GM21529 (cell line): Measurements from ENCODE around the gene GALNT14.
"Not testable (repeated sequence)": the region's sequence is repeated elsewhere in the genome, so short reads cannot be mapped to it uniquely, and the experiment has no call there.

Source experiments
- ATAC-seq: cut with Tn5 transposase; IDR thresholded peaks from one replicate; pipeline ENCODE4 v1.9.1; 2021; ENCODE audit not compliant: unreplicated experiment

GALNT14 gene

DNA sequence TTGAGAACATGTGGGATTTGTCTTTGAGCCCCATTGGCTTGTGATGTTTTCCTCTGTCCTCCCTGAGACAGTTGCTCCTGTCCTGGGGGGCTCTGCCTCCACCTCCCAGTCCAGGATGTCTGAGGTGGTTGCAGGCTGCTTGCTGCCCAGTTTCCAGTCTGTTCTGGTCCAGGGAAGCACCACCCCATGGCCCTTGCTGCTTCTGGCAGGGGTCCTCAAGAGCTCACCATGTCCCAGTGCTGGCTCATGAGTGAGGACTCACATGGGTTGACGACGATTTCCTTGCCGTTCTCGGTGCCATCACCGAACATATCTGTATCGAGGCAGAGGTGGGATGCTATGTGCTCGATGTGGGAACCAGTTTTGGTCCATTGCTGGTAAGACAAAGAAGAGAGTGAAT is 227.6 kb downstream of the GALNT14 start:
- ATAC-seq, result no peak

DNA sequence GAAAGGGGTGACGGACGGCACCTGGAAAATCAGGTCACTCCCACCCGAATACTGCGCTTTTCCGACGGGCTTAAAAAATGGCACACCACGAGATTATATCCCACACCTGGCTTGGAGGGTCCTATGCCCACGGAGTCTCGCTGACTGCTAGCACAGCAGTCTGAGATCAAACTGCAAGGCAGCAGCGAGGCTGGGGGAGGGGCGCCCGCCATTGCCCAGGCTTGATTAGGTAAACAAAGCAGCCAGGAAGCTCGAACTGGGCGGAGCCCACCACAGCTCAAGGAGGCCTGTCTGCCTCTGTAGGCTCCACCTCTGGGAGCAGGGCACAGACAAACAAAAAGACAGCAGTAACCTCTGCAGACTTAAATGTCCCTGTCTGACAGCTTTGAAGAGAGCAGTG is 233.8 kb downstream of the GALNT14 start:
- ATAC-seq, result not testable (repeated sequence)

DNA sequence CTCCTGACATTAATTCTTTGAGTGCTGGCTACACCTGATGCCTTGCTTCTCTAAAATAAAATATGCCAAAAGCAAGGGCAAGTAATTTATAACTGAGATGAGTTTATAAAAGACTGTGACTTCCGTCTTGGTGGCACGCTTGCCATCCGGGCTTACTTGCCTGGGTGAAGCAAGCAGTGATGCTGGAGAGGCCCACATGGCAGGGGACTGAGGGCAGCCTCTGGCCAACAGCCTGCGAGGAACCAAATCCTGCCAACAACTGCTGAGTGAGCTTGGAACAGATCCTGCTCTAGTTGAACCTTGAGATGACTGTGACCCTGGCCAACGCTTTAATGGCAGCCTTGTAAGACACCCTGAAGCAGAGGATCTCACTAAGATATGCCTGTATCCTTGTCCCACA is 234.9 kb downstream of the GALNT14 start:
- ATAC-seq, result no peak

DNA sequence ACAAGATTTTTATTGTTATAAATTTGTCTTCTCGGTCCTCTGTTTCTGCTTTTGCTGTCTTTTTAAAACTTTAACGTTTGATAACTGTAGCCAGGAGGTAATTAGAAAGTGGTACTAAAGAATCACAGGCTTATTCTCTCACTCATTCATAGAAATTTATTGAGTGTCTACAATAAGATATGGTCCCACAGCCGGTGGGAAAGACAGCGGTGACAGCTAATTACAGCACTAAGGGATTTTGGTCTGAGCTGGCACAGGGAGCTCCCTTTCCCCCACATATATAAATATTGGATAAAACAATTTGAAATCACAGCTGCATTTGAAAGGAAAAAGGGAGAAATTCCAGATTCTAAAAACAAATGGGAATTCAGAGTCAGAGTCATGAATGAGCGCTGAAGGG is 237.9 kb downstream of the GALNT14 start:
- no peak for ATAC-seq

DNA sequence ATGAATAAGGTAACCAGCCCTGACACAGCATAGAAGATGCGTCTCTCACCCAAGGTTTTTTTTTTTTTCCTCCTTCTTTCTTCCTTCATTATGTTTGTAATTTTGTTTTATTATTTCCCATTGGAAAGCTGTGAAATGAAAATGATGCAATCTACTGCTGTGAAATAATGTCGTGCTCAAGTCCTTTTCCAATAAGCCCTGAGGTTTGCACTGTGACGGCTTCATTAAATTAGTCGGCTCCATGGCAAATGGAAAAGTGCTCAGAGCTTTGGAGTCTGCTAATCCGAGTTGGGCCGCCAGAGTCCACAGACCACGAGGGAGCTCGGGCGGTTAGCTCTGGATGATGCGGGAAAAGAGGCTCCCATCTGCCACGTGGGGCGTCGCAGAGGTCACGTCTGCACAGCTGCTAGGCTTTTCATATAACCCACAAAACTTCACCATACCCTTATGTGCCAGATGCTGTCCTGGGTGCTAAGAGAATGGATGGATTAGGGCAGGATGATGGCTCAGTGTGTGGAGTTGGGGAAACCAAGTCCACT is 238.7 kb downstream of the GALNT14 start:
- ATAC-seq, result no peak

DNA sequence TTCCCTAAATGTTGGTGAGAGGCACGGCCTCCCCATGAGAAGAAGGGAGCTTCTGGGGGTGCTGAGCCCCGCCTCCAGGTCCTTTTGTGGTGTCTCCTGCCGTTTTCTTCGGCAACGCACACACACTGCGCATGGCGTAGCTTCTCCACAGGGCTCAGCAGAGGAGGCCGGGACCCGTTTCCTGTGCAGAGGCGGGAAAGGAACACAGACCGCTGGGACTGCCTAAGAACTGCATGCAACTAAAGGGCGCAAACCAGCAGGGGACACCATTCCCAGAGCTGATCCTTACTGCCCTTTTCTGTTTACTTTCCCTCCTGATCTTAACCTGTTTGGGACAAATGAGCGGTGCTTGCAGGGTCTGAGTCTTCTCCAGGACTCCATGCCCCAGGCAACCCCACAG is 240.7 kb downstream of the GALNT14 start:
- no peak for ATAC-seq

DNA sequence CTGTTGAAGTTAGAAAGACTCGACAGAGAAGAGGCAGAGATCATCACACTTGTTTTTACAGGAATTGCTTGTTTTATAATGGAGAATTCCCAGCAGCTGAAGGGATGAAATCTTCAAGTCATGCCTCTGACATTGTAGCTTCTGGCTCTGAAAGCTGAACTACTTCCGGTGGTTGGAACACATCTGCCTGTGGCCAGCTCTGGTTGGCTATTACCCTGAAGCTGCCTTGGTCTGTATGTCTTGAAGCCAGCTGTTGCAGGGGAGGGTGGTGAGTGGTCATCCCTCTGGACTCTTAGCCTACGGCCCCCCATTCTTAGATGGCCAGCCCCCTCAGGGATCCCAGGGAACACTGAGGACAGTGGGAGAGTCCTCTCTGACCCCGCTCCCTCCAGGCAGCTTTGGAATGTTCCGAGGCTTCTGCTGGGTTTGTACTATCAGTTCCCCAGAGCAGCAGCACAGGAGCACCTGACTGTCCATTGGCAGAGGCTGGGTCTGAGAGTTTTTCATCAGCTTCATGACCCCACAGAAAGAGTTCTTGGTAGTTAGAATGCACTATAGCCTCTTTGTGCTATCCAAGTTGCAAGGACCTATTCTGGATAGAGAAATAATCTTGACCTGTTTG is 243.6 kb downstream of the GALNT14 start:
- no peak for ATAC-seq

DNA sequence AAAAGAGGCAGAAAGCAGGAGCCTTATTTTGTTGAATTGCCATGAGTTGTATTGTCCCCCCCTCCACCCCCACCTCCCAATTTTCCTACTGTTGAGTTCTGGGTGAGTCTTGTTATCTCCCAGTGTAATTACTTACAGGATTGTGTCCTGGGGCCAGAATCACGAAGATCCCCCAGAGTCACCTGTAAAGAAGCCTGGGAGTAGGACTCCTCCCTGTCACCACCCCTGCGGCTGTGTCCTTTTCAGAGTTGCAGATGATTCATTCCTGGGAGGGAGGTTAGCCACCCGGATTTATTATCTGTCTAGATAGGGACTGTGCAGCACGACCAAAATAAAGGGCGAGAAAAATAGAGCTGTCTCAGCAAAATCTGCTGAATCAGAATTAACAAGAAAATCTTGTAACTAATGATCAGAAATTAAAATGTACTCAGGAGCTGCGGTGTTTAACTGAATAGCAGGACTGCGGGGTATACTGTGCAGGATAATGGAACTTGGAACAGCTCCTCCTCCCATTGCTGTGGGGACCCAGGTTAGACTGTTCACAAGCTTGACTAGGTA is 249.3 kb downstream of the GALNT14 start:
- no peak for ATAC-seq

DNA sequence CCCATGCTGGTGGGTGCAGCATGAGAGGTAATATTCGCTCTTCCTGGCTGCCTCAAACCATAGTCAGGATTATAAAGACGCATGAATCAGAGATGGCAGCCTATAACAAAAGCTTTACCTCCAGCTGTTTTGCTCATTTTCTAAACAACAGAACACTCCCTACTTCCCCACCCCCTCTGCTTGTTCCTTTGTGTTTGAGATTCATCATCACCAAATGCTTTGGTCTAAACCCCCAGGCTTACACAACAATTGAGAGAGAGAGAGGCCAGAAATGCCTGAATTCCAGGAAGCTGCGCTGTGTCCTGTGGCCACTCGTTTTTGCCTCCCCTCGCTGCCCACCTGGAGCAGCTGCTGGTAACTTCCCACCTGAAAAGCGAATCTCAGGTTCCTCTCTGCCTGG is 252.2 kb downstream of the GALNT14 start:
- ATAC-seq, result no peak

DNA sequence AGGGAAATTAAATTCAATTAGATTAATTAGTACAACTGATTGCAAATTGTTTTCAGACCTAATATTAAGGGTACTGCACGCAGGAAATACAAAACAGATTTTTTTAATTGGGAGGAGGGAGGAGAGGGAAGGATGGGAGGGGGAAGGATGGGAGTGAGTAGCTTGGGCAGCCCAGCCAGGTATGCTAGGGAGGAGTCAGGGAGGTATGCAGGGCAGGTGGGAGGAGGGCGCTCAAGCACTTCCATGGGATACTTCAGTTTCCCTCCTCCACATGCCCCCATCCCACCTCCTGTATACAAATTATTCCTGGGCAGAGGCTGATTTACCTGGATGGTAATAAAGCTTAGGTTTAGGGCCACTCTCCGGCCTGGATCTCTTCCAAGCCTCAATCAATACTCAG is 254.4 kb downstream of the GALNT14 start:
- no peak for ATAC-seq

DNA sequence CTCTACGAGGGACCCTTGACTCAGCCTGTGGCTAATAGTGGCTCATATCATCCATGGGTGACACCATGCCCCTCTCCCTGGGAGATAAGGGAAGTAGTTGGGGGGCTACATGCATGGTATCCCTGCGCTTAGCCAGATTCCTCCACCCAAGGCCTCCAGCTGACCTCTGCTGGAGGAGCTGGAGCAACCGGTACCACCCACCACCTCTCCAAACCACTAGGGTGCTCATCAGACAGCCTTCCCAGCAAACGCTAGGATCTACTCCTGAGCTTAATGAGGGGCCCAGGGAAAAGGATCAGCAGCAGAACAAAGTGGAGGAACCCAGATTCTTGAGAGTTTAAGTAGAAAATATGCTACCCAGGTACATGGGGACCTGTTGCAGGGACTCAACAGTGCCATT is 255.1 kb downstream of the GALNT14 start:
- no peak for ATAC-seq

DNA sequence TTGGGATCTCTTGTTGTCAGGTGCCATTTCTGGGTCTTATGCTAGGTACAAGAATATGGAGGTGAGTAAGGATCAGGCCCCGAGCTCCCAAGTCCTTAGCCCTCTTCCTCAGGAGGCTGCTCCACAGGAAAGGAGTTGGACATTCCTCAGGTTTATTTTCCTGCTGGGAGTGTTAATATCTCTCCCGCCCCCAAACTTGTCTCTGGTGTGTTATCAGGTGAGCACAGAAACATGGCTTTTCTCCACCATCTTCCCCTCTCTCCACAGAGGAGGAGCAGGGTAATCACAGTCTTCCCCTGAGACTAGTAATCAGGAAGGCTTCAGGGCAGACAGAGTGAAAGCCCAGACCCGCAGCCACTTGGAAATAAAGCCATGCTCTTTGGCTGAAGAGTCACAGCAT is 257.7 kb downstream of the GALNT14 start:
- ATAC-seq, result no peak

DNA sequence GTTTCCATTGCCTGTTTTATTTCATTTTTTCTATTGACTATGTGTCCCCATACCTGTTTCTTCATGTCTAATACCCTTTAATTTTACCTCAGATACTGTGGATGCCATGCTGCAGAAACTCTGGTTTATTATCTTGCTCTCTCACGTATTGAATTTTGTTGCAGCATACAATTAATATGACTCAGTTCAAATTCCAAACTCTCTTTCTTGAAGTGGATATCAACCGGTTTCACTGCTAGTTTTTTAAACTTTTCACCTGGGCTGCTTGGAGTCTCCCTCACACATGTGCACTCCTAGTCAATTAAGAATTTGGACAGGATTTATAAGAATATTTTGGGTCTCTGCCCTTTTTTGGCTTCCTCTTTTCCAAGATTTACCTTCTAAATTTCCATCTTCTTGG is 260.4 kb downstream of the GALNT14 start:
- ATAC-seq, result no peak

DNA sequence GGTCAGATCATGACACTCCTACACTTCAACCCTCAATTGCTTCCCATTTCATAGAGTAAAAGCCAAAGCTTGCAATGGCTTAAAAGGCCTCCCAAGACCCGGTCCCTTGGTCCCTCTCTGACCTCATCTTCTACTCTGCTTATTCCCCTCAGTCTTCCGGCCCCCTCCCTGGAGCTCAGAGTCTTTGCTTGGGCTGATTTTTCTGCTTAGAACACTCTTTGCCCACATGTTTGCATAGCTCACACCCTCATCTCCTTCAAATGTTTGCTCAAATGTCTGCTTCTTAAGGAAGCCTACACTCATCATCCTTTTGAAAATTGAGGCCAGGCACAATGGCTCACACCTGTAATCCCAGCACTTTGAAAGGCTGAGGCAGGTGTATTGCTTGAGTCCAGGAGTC is 265.4 kb downstream of the GALNT14 start:
- ATAC-seq, result no peak

DNA sequence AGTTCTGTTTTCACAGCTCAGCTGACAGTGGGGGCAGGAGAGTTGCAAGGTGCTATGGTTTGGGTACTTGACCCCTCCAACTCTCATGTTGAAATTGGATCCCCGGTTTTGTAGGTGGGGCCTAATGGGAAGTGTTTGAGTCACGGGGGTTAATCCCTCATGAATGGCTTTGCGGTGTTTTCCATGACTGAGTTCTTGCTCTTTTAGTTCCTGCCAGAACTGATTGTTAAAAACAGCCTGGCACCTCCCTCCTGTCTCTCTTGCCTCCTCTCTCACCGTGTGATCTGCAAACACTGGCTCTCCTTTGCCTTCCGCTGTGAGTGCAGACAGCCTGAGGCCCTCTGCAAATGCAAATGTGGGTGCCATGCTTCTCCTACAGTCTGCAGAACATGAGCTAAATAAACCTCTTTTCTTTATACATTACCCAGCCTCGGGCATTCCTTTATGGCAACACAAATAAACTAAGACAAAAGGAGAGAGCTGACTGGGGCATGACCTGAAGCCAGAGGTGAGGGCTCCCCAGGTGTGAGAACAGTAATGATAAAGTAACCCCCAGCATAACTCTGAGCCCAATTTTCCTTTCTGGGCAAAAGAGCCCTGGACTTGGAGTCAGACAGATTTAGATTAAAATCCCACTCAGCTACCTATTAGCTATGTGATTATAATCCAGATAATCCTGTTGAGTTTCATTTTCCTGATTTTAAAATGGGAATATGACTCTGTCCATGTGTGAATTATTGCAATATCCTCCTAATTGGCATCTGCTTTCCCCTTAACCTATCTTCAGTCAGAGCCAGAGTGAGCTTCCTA is 266.1 kb downstream of the GALNT14 start:
- ATAC-seq, result no peak

DNA sequence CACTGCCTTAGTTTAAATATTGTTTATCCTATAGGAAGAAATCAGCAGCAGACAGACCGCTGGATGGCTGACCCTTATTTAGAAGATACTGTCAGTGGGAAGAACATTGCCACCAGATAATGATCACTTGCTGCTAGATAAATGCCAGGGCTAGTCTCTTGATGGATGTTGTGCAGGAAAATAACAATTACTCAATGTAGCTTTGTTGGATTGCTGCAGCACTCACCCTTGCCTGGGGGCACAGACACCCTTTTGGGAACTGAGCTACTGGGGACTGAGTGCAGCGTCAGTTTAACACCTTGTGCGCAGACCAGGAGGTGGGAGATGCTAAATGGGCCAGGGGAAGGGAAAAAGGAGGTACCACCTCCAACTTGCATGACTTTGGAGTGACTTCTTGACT is 266.8 kb downstream of the GALNT14 start:
- ATAC-seq, result no peak

DNA sequence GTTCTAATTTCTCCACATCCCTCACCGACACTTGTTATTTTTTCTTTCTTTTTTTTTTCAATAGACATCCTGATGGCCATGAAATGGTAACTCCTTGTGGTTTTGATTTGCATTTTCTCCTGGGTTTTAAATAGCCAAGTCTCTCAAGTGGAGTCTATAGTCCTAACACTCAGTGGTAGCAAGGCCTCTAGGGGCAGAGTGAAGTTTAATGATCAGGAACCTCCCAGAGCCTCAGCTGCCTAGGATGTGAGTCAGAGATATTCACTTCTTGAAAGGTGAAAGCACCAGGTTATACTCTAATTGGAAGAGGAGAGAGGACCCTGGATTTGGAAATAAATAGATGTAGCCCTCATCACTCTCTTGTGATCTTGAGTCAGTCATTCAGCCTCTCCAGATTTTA is 268.3 kb downstream of the GALNT14 start:
- ATAC-seq, result no peak

DNA sequence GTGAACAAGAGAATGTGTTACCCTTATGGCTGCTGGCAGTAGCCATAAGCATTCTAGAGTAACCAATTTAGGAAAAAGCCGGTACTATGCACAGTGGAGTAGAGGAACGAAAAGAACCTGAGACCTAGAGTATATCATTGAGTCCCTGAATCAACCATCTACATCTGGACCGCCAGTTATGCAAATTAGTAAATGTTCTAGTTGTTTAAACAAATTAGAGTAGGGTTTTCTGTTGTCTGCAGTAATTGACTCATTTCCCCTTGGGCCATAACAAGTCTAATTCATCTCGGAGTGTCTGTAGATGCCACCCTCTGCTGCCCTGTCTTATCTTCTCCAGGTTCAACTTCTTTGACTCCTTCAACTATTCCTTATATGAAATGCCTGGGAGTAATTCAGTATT is 270.9 kb downstream of the GALNT14 start:
- no peak for ATAC-seq

DNA sequence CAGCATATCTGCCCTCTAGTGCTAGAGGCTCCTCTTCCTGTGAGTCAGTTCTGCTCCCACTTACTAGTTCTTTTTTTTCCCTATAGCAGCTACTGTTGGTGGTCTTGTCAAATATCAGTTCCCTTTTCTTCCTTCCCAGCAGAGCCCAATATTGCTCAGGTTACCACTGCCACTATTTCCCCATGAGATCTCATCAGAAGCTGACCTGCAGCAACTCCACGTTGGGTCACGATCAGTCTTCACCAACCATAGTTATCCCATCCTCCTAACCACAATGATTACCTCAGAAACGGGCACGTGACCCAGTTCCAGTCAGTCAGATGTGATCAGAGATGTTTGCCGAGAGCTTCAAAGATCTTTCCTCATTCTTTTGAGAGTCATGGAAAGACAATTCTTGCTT is 271.3 kb downstream of the GALNT14 start:
- ATAC-seq, result no peak

DNA sequence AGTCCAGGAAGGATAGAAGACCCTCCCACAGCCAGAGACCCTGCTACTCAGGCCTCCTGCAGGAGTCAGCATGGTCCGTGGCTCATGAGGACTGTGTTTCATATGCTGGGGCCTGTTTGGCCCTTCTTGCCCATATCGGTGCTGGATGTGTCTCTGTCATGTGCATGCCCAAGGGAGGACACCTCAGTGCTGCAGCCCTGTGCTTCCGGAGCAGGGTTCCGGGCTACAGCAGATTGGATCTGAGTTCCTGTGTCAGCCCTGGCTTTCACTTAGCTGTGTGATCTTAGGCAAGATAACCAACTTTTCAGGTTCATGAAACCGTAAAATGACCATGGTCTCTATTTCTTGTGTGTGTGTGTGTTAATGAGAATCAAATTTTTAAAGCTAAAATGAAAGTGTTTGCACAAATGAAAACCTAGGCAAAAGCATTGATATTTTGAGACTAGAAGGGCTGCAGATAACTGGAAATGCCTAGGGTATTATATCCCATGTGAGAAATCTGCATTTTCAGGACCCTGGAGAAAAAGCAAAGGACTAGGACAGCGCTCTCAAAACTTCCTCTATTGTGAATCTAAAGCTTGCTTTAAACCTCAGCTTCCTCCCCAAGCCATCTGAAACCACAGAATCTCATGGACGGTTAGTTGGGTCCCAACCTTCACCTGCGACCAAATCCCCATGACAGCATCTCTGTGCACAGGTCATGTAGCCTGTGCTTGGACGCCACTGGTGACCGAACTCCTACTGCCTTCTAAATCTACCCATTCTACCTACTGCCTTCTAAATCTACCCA is 272.2 kb downstream of the GALNT14 start:
- ATAC-seq, result no peak

DNA sequence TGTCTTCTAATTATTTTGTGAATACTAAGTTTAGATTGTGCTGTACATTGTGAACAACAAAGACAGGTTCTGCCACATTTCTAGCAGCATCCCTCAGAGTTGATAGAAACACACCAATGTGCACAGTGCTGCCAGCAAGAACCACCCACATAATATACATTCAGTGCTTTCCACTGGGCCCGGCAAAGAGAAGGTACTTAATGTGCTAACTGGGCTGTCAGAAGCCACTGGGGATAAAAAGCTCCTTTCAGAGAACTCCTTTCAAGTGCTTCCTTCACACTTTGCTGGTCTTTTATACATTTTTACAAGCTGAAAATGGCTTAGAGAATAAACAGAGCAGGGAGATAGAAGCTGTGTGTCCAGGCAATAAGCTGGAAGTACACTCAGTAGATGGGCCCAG is 273.0 kb downstream of the GALNT14 start:
- ATAC-seq, result no peak
